ENCODE data around the gene NAA10.
A peak's percentile ranks its signal among the peaks of the same experiment; 100 is the strongest.

NAA10 gene

DNA sequence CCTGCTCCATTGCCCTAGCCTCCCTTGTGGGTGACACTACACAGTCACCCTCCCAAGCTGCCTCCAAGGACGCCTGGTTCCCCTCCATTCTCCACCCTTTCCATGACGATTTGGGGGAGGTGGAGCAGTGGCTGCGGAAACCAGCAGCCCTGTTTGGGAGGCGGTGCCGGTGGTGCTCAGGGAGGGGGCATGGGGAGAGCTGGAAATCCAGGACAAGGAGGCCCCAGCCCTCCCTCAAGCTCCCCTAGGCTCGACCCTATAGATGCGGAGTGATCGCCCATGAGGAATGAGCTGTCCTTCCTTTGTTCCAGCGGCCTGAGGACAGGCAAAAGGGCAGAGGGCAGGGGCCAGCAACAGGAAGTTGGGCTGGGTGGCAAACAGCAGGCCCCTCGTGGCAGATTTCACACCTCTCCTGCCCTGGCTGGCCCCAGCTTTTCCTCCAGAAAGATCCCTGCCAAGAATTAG, 13.2 kb upstream of the NAA10 start:
- DNase-seq: no peak

DNA sequence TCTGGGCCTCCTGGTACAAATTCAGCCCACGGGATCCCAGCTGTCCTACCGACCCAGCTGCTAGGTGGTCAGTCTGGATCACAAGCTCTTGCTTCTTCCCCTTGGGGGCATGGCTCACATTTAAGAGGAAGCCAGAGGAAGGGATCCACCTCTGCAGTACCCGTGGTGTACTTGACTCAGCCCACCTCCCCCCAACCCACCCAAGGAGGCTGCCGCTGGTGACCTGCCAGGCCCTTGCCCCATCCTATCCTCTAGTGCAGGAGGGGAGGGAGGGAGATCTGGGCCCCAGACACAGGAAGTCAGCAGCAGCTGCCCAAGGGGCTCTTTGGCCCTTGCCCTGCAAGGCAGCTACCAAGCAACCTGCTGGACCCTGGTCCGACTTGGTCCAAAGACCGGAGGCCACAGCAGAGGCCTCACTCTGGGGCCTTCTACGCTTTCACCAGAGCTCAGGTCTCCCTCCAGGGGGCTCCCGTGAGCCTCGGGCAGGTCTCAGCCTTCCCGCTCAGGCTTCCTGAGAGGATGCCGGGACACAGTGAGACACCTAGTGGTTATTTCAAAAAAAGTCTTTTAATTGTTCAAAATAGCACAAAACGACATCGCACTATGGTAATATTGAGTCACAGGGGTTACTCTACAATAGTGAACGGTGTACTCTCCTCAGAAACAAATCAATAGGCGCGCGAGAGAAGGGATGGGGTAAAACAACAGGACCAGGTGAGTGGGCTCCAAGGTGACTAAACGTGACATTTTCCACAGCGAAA, 12.4 kb upstream of the NAA10 start:
- DNase-seq: peak; percentile 34

DNA sequence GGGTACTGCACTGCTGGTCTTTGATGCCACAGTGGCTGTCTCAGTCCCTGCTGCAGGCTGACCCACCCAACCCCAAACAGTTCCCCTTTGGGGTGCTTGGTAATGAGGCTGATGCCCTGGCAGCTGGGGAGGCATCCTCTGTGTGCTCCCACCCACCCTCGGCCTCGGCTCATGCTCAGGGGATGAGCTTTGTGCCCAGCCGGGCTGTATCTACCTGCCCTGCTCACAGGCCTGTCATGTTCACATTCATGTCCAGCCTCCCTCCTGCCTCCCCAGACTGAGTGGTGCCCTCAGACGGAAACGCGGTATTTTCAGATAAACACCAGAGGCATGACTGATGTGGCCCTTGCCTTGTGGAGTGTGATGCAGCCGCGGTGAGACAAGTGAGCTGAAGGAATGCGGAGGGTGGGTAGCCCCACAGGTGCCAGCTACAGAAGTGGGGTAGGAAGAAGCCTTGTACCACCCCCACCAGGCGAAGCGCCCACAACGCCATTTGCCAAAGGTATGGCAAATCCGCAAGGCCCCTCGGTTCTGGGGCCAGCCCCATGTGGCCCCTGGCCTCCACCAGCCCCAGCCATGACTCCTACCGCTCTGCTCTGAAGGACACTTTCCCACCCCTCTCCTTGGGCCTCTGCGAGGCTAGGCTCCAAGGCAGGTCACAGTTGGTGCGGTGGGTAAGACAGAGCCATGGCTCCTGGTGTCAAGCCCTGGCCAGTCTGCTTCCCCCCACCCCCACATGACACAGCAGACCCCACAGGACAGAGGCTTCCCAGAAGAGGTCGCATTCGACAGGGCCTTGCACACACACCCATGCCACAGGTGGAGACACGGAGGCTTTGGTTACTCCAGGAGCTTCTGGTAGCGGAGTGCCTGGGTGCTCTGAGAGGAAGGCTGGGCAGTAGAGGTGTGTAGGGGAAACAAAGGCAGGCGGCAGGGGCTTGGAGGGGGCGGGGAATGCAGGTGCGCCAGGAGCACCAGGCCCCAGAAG, 11.4 kb upstream of the NAA10 start:
- no peak for DNase-seq

DNA sequence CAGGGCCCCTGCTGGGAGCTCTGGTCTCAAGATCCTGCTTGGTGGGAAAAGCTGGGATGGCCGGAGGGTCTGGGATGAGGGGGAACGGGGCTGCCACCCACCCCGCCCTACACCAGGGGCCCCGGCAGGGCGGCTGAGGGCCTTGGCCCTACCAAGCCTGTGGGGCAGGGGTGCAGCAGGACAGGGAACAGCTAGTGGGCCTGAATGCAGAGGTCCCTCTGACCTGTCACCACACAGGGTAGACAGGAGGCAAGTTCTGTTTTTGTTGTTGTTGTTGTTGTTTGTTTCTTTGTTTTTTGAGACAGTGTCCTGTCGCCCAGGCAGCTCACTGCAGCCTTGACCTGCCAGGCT, 9.9 kb upstream of the NAA10 start:
- DNase-seq: no peak

DNA sequence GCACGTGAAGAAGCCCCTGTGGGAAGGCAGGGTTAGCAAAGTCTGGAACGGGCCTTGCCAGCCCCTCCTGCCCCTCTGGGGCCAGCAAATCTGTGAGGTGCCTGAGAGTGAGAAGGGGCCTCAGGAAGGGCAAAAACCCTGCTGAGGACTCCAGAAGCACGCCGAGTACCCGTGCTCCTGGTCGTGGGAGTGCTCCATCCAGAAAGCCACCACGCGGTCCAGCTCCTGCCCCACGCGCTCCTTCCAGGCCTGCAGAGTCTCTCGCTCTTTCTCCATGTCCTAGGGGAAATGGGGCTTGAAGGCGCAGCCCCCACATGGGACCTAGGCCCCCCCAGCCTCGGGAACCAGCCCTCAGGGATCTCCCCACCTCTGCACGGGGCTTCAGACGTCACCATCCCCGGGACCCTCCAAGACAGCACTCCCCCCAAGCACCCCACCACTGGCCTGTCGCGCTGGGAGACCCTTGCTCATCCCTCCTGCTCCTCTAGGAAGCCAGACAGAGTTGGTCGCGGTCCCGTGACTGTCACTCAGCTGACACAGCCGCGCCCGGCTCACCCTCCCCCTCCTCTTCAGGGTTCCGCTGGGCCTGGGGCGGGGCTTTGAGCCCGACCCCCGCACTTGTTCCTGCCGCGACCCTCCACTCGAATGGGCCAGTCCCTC, 9.4 kb upstream of the NAA10 start, which contains the start of gene RENBP:
TSS of gene RENBP (minus strand) at position 504 of the 660 bp plus-strand sequence. CDS start at position 471, 33 bp downstream.
- no peak for DNase-seq

DNA sequence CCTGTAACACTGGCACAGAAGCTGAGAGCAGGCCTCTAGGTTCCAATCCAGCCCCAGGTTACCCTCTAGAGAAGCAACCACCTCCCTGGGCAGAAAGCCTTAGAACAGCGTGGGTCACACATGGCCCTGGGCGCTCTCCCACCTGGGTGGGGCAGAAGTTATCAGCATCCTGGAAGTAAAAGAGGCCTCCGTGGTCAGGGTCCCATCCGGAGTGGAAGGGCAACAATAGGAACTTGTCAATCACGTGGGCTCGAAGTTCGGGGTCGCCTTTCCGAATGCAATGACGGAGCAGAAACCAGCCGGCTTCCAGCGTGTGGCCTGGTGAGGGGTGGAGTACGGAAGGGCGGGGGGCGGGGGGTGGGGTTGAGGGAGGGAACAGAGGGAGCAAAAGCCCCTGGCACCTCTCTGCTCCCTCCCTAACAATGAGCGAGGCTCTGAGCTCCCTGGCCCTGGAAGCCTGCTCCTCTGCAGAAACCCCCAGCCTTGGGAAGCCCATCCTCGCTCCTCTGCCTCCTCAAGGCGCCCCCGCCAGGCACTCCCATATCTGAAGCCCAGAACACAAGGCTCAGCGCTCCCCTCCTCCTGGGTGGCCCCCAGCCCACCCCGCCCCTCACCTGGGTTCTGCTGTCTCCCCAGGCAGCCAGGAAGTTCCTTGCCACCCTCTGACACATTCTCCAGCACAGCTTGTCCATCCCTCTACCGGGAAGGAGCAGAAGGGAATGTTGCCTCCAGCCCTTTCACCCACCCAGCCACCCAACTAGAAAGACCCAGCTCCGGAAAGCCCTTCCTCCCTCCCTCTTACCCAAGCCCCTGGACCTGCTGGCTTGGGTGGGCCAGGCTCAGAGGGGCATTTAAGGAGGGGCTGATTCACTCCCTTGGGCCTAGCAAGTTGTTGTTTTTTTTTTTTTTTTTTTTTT, 6.8 kb upstream of the NAA10 start:
- DNase-seq: no peak

DNA sequence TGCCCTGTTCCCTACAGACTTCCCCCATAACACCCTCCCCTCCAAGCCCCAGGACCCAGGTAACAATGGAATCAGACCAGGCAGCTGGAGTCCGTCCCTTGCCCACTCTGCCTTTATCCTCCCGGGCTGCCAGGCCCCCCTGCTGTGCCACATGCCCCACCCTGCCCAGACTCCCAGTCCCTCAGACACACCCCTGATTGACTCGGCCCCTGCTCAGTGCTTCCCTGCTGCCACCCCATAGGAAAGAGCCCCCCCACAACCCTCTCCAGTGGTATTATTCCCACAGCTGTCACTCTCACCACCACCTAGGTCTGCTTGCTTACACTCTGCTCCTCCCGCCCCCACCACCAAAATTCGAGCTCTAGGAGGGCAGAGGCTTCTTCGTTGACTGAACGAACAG, 4.7 kb upstream of the NAA10 start:
- no peak for DNase-seq

DNA sequence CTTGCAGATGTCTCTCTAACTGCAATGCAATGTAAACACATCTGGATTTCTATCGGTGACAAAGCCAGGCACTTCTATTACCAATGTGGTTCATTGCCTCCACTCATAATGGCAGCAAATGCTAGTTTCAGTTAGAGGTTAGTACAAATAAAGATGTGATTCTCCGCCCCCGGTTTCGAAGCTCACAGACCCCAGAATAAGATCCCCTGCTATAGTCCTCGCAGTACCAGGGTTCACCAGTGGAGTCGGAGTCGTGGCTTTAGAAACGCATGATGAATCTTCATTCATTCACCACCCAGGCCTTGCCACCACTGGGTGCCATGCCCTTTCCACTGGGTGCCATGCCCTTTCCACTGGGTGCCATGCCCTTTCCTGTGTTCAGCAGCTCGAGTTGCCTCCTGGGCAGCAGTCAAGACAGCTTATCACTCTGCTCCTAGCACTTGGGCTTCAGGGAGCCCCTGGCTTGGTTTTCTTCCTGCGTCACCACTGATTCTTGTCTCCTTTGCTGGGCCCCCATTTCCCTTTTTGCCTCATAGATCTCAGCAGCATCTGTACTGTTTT, 3.5 kb upstream of the NAA10 start:
- no peak for DNase-seq

DNA sequence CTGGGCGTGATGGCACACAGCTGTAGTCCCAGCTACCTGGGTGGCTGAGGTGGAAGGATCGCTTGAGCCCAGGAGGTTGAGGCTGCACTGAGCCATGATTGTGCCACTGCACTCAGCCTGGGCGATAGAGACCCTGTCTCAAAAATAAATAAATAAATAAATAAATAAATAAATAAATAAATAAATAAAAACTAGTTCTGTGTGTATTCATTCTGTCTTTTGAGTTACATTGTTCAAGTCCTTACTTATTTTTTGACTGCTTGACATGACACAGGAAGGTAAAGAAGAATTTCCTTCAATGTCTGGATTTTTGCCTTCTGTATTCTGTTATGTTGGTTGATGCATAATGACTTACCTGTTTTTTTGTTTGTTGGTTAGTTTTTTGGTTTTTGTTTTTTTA, 2.2 kb upstream of the NAA10 start:
- no peak for DNase-seq

DNA sequence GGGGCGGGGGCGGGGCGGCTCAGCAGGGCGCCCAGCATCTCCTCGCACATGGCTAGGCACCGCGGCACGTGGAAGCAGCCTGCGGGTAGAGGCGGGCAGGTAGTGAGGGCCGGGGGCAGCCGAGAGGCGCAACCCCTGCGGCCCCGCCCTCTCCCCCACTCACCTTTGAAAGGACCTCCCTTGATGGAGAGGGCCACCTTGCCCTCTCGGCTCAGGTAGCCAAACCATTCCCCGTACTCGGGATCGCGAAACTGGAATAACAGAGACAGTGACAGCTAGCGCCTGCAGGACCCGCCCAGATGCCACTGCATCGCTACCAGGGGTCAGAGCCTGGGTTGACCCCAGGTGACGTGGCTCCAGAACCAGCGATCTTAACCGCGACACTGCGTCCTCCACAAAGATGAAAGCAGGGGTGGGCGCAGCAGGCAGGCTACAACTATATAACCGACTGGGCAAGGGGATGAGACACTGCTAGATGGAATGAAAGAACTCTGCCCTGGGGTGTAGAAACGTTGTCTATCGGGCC, 552 bp upstream of the NAA10 start:
- no peak for DNase-seq

DNA sequence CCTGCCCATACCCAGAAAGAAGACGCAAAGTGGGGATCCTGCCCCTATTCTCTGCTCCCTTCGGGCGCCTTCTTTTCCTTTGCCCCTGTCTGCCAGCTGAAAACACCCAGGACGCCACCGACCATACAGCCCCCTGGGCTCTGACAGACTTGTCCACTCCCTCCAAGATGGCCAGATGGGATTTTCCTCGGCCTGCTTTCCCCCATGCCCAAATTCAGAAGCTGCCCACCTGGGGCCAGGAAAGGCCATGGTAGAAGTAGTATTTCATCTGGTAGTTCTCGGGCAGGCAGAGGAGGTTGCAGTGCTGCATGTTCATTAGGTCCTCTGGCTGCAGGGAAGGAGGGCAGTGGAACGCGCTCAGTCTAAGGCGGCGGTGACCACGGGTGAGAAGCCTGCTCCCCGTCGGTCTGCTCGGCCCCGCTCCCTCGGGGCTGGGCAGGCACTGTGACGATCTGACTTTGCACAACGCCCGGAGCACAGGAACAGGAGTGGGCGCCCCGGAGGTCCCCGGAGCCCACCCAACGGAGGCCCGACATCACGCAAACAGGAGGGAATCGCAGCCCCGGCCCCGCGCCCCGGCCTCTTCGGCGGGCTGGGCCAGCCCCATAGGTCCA, 582 bp downstream of the NAA10 start:
- no peak for DNase-seq

DNA sequence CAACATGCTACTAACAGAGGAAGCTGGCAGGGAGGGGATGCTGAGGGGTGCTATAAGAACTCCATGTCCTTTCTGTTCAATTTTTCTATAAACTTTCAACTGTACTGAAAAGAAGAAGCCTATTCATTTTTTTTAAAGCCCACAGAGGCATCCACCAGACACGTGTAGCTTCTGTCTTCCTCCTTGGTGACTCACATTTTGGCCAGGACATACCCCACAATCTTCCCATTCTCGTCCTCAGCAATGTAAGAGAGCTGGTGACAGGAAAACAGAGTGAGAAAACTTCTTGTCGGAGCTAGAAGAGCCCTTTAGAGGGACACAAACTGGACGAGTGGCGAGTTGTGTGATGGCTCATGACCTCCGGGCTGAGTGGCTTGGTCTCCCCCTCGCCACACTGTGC, 1.1 kb downstream of the NAA10 start:
- DNase-seq: no peak

DNA sequence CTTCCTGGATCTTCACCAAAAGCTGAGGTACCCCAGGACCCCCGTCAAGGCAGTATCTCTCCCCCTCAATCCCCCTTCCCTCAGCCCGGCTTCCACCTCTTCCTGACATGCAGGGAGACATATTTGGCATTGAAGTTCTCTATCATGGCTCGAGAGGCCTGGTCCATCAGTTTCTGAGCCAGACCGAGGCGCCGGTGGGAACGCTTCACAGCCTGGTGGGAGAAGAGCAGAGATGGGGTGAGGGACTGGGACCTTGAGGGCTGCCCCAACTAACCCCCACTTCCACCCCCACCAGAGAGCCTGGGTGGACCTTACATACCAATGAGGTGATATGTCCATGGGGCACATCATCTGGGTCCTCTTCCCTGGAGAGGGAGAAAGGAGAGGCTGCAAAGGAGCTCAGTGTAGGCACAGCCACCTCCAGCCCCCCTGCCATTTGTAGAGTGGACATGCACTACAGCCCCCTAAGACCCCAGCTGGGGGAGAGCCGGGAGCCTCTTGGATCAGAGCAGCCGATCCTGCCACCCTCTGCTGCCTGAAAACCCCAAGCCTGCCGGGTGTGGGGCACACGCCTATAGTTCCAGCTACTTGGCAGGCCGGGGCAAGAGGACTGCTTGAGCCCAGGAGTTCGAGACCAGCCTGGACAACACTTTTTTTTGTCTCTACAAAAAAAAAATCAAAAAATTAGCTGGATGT, 2.5 kb downstream of the NAA10 start:
- no peak for DNase-seq

DNA sequence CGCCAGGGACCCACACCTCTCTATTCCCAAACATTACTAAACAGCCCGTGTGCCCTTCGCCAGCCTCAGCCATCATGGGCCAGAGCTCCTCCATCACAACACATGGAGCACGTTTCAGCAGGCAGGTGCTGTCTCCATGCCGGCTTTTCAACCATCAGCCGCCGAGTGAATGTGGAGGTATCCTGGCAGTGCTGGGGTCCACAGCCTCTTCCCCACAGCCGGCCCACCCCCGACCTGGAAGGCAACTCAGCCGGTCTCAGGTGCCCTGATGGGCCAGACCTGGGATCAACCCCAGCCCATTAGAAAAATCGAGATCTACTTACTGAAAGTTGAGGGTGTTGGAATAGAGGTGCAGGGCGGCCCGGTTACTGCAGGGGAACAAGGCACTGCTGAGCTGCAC, 3.1 kb downstream of the NAA10 start:
- no peak for DNase-seq

DNA sequence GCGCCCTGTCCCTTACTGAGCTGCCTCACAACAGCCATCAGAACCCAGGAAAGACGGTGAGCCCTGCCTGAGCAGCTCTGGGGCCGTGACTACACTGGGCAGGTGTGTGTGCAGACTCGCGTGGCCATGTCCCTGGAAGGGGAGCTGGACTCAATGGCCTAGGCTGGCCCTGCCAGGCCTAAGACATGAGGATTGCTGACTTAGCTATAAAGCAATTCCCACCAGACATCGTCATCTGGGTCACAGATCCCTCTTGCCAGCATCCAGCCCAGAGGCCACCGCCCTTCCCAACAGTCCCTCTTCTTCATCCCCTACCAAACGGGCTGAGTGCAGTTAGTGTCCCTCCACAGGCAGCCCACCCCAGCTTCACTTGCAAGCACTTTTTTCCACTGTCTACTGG, 3.7 kb downstream of the NAA10 start:
- DNase-seq: no peak

DNA sequence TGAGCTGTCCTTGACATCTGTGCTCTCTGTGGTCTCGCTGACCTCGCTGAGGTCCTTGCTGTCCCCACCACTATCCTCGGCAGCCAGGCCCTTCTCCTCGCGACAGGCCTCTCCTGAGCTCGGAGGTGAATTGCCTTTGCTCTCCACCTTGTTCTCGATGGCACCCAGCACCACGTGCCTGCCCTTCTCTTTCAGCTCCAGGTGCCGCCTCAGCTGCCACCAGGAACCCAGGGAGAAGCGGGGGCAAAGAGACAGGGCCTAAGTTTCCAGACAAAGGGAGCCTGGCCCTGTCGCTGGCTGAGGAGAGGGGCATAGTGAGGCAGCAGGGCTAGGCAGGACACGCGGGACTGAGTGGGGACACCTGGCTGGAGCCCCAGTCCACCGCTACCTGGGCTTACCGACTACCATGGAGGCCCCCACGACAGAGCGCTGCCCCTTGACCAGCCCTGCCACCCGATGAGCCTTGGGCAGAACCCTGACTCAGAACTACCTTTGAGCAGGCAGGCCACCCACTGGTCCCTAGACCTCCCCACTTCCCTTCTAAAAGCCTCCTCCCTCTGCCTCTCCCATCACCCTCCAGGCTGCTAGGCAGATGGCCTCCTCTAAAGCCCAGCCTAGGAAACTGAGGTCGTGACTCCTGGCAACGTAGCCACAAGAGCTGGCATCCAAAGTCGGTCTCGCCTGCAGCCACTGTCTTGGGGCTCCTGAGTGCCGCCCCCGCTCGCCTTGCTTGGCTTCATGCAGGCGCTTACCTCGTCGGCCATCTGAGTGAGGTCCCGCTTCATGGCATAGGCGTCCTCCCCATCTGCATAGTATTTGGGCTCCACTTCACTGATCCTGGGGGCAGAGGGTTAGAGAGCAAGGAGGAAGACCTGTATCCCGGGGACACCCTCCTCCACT, 4.6 kb downstream of the NAA10 start:
- DNase-seq: no peak

DNA sequence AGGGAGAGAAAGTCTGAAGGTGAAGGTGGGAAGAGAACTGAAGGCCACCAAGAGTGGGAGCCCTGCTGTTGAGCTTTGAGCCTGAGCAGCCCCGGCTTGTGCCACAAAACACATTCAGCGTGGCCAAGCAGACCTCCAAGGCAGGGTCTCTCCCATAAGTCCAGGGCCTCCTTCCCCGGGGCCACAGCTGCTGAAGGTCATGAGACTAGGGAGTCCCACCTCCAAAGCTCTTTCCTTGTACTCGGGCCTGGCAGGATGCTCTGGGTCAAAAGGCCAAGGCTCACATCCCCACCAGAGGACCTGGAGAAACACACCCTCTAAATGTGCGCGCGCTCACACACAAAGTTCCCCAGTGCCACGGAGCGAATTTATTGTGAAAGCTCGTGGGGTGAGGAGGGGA, 5.3 kb downstream of the NAA10 start:
- no peak for DNase-seq

DNA sequence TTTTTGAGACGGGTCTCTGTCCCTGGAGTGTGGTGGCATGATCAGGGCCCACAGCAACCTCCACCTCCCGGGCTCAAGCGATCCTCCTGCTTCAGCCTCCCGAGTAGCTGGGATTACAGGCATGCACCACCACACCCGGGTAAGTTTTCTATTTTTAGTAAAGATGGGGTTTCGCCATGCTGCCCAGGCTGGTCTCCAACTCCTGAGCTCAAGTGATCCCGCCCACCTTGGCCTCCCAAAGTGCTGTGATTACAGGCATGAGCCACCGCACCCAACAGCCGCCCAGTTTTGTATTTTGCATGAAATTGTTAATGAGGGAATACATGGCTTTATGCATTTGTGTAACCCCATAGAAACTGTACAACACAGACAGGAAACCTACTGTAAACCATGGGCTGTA, 6.0 kb downstream of the NAA10 start:
- no peak for DNase-seq

All from activated gamma-delta T cell (primary cell).